HEK293 (cell line): ENCODE measurements around the gene DPH6.

ENCODE experiments used
- CTCF ChIA-PET: fragments of 350-600 bp; formaldehyde crosslinking; extraction: SDS; loops from one replicate; lab custom pipeline; 2021; ENCODE audit warnings: antibody characterized with exemption; lab: Yijun Ruan, JAX
- POLR2A ChIA-PET: fragments of 300-600 bp; formaldehyde crosslinking; extraction: SDS; loops from one replicate; lab custom pipeline; 2020; ENCODE audit warnings: antibody characterized with exemption, inconsistent platforms; lab: Yijun Ruan, JAX
- H3K27ac ChIP-seq: fragments of 200-500 bp; sonication (Bioruptor generic); 2 replicates; pipeline ENCODE4 v1.5.1; 2014; ENCODE audit warnings: low read depth, low read length, control low read depth, inconsistent platforms; ENCODE audit errors: extremely low read depth
- H3K36me3 ChIP-seq, 2 experiments: fragments of 200-500 bp in 1 of 2; sonication (Bioruptor generic) in 1 of 2; 1 replicate in 1 of 2; 2 replicates in 1 of 2; pipeline ENCODE4 v1.5.1; 2014 to 2017; ENCODE audit warnings: inconsistent platforms in 2 of 2, low read length in 2 of 2; ENCODE audit not compliant: control insufficient read depth in 2 of 2, insufficient read depth in 1 of 2
- H3K4me1 ChIP-seq: fragments of 200-500 bp; sonication (Bioruptor generic); 2 replicates; pipeline ENCODE4 v1.5.1; 2014; ENCODE audit warnings: mild to moderate bottlenecking, low read length, inconsistent platforms; ENCODE audit not compliant: control insufficient read depth, insufficient read depth
- H3K4me3 ChIP-seq: 2 replicates; pipeline ENCODE4 v1.5.1; 2011; ENCODE audit warnings: low read depth, mild to moderate bottlenecking, control low read depth, low read length, moderate library complexity
- H3K9me3 ChIP-seq: fragments of 200-500 bp; sonication (Bioruptor generic); 2 replicates; pipeline ENCODE4 v1.5.1; 2014; ENCODE audit warnings: low read depth, low read length, inconsistent platforms; ENCODE audit not compliant: control insufficient read depth, insufficient read depth
- BCL11B ChIP-seq: fragments of 450-650 bp; formaldehyde crosslinking; IDR thresholded peaks from 2 replicates; pipeline ENCODE4 v1.5.1; 2016; ENCODE audit warnings: low read depth, missing biosample characterization, missing genetic modification characterization
- FEZF1 ChIP-seq: fragments of 450-650 bp; formaldehyde crosslinking; IDR thresholded peaks from 2 replicates; pipeline ENCODE4 v1.5.1; 2016; ENCODE audit warnings: missing biosample characterization, missing genetic modification characterization
- GLI2 ChIP-seq: fragments of 450-650 bp; formaldehyde crosslinking; IDR thresholded peaks from 2 replicates; pipeline ENCODE4; 2017; ENCODE audit warnings: missing biosample characterization, missing genetic modification characterization, low read depth, borderline replicate concordance
- KLF9 ChIP-seq: fragments of 450-650 bp; formaldehyde crosslinking; IDR thresholded peaks from 2 replicates; pipeline ENCODE4 v1.5.1; 2016; ENCODE audit warnings: missing biosample characterization, missing genetic modification characterization, low read depth
- OSR2 ChIP-seq: fragments of 450-650 bp; formaldehyde crosslinking; IDR thresholded peaks from 2 replicates; pipeline ENCODE4 v1.5.1; 2016; ENCODE audit warnings: missing biosample characterization, missing genetic modification characterization
- RBAK ChIP-seq: fragments of 450-650 bp; formaldehyde crosslinking; IDR thresholded peaks from 2 replicates; pipeline ENCODE4 v1.5.1; 2016; ENCODE audit warnings: missing biosample characterization, missing genetic modification characterization
- SP2 ChIP-seq: fragments of 450-650 bp; formaldehyde crosslinking; IDR thresholded peaks from 2 replicates; pipeline ENCODE4 v1.5.1; 2016; ENCODE audit warnings: missing biosample characterization, missing genetic modification characterization
- ZBTB17 ChIP-seq: fragments of 450-650 bp; formaldehyde crosslinking; IDR thresholded peaks from 2 replicates; pipeline ENCODE4 v1.5.1; 2016; ENCODE audit warnings: missing biosample characterization, missing genetic modification characterization
- ZFP41 ChIP-seq: fragments of 450-650 bp; formaldehyde crosslinking; IDR thresholded peaks from 2 replicates; pipeline ENCODE4 v1.5.1; 2016; ENCODE audit warnings: missing biosample characterization, missing genetic modification characterization, borderline replicate concordance
- ZFP69B ChIP-seq: fragments of 450-650 bp; formaldehyde crosslinking; IDR thresholded peaks from 2 replicates; pipeline ENCODE4 v1.5.1; 2016; ENCODE audit warnings: missing biosample characterization, missing genetic modification characterization
- ZIC2 ChIP-seq: fragments of 450-650 bp; formaldehyde crosslinking; IDR thresholded peaks from 2 replicates; pipeline ENCODE4 v1.5.1; 2016; ENCODE audit warnings: missing biosample characterization, missing genetic modification characterization
- ZNF132 ChIP-seq: fragments of 450-650 bp; formaldehyde crosslinking; IDR thresholded peaks from 2 replicates; pipeline ENCODE4 v1.5.1; 2017; ENCODE audit warnings: missing biosample characterization, missing genetic modification characterization, borderline replicate concordance
- ZNF140 ChIP-seq: fragments of 450-650 bp; formaldehyde crosslinking; IDR thresholded peaks from 2 replicates; pipeline ENCODE4 v1.5.1; 2016; ENCODE audit warnings: missing biosample characterization, missing genetic modification characterization
- ZNF292 ChIP-seq: fragments of 450-650 bp; formaldehyde crosslinking; IDR thresholded peaks from 2 replicates; pipeline ENCODE4 v1.5.1; 2016; ENCODE audit warnings: low read depth, missing biosample characterization, missing genetic modification characterization, borderline replicate concordance
- ZNF335 ChIP-seq: fragments of 450-650 bp; formaldehyde crosslinking; conservative IDR thresholded peaks from 2 replicates; pipeline ENCODE4 v1.5.1; 2016; ENCODE audit warnings: missing biosample characterization, missing genetic modification characterization
- ZNF391 ChIP-seq: fragments of 450-650 bp; formaldehyde crosslinking; IDR thresholded peaks from 2 replicates; pipeline ENCODE4 v1.5.1; 2016; ENCODE audit warnings: low read depth, missing biosample characterization, missing genetic modification characterization, borderline replicate concordance
- ZNF416 ChIP-seq: fragments of 450-650 bp; formaldehyde crosslinking; IDR thresholded peaks from 2 replicates; pipeline ENCODE4 v1.5.1; 2016; ENCODE audit warnings: missing biosample characterization, missing genetic modification characterization
- ZNF510 ChIP-seq: fragments of 450-650 bp; formaldehyde crosslinking; IDR thresholded peaks from 2 replicates; pipeline ENCODE4 v1.5.1; 2018; ENCODE audit warnings: mild to moderate bottlenecking, missing genetic modification characterization, missing biosample characterization; ENCODE audit not compliant: insufficient replicate concordance
- ZNF544 ChIP-seq: fragments of 450-650 bp; formaldehyde crosslinking; IDR thresholded peaks from 2 replicates; pipeline ENCODE4 v1.5.0; 2017; ENCODE audit warnings: missing biosample characterization, missing genetic modification characterization
- ZNF548 ChIP-seq: fragments of 450-650 bp; formaldehyde crosslinking; IDR thresholded peaks from 2 replicates; pipeline ENCODE4 v1.5.1; 2016; ENCODE audit warnings: missing biosample characterization, missing genetic modification characterization
- ZNF549 ChIP-seq: fragments of 450-650 bp; IDR thresholded peaks from 2 replicates; pipeline ENCODE4 v1.5.1; 2018; ENCODE audit warnings: missing biosample characterization, missing genetic modification characterization, mild to moderate bottlenecking, inconsistent platforms, moderate library complexity
- ZNF558 ChIP-seq: fragments of 450-650 bp; formaldehyde crosslinking; IDR thresholded peaks from 2 replicates; pipeline ENCODE4 v1.5.1; 2016; ENCODE audit warnings: missing biosample characterization, missing genetic modification characterization
- ZNF561 ChIP-seq: fragments of 450-650 bp; IDR thresholded peaks from 2 replicates; pipeline ENCODE4 v1.5.1; 2018; ENCODE audit warnings: missing biosample characterization, missing genetic modification characterization, borderline replicate concordance
- ZNF677 ChIP-seq: fragments of 450-650 bp; IDR thresholded peaks from 2 replicates; pipeline ENCODE4 v1.5.0; 2018; ENCODE audit warnings: missing biosample characterization, mild to moderate bottlenecking, missing genetic modification characterization, moderate library complexity
- ZNF707 ChIP-seq: fragments of 450-650 bp; formaldehyde crosslinking; IDR thresholded peaks from 2 replicates; pipeline ENCODE4 v1.5.1; 2016; ENCODE audit warnings: missing biosample characterization, missing genetic modification characterization
- ZSCAN30 ChIP-seq: fragments of 450-650 bp; IDR thresholded peaks from 2 replicates; pipeline ENCODE4 v1.5.1; 2018; ENCODE audit warnings: missing biosample characterization, mild to moderate bottlenecking, missing genetic modification characterization, moderate library complexity
- TF ChIP-seq, protein P1 (sequence below): fragments of 450-650 bp; formaldehyde crosslinking; IDR thresholded peaks from 2 replicates; pipeline ENCODE4 v1.5.1; 2016; ENCODE audit warnings: missing biosample characterization, missing genetic modification characterization, low read depth
- TF ChIP-seq, protein P2 (sequence below): fragments of 450-650 bp; formaldehyde crosslinking; IDR thresholded peaks from 2 replicates; pipeline ENCODE4 v1.5.1; 2016; ENCODE audit warnings: missing biosample characterization, missing genetic modification characterization
- TF ChIP-seq, protein P3 (sequence below): fragments of 450-650 bp; formaldehyde crosslinking; IDR thresholded peaks from 2 replicates; pipeline ENCODE4 v1.5.1; 2016; ENCODE audit warnings: missing biosample characterization, missing genetic modification characterization
- TF ChIP-seq, protein P4 (sequence below): fragments of 450-650 bp; formaldehyde crosslinking; IDR thresholded peaks from 2 replicates; pipeline ENCODE4 v1.5.1; 2016; ENCODE audit warnings: missing biosample characterization, missing genetic modification characterization

Gene DPH6

DNA sequence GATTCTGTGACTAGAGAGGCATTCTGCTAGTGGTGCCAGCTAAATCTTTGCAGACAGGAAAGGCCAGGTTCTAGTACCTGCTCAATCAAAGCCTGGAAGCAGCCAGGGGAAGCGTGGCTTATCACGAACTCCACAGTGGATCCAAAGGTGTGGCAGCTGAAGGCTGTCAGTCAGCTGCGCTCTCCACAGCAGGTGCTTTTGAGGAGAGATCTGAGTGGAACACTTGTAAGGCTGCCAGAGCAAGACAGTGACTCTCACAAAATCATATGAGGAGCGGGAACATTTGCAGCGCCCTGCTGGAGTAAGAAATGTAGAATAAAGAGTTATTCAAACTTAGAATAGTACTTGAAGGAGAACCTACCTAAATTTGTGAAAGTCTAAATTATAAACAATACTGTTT, 5.0 kb upstream of the DPH6 start:
- CTCF ChIA-PET: interaction anchor here (0.6 kb wide), 1 partner anchor 242 kb away, joined by 3 read pairs; no protein-coding TSS in a partner anchor
- TF ChIP-seq FEZF1: no peak
- TF ChIP-seq KLF9 (tag by site-specific recombination): no peak
- no peak for TF ChIP-seq ZBTB17
- no peak for TF ChIP-seq ZNF548 (tag by site-specific recombination)
- no peak for TF ChIP-seq ZNF416 (tag by site-specific recombination)
- no peak for TF ChIP-seq ZNF391 (tag by site-specific recombination)
- TF ChIP-seq ZNF677 (tag by site-specific recombination): no peak
- no peak for TF ChIP-seq ZFP41
- TF ChIP-seq ZNF335 (tag by site-specific recombination): no peak
- TF ChIP-seq, protein P1, sequence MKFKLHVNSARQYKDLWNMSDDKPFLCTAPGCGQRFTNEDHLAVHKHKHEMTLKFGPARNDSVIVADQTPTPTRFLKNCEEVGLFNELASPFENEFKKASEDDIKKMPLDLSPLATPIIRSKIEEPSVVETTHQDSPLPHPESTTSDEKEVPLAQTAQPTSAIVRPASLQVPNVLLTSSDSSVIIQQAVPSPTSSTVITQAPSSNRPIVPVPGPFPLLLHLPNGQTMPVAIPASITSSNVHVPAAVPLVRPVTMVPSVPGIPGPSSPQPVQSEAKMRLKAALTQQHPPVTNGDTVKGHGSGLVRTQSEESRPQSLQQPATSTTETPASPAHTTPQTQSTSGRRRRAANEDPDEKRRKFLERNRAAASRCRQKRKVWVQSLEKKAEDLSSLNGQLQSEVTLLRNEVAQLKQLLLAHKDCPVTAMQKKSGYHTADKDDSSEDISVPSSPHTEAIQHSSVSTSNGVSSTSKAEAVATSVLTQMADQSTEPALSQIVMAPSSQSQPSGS (tag by site-specific recombination): no peak
- no peak for TF ChIP-seq ZNF558 (tag by site-specific recombination)
- TF ChIP-seq, protein P2, sequence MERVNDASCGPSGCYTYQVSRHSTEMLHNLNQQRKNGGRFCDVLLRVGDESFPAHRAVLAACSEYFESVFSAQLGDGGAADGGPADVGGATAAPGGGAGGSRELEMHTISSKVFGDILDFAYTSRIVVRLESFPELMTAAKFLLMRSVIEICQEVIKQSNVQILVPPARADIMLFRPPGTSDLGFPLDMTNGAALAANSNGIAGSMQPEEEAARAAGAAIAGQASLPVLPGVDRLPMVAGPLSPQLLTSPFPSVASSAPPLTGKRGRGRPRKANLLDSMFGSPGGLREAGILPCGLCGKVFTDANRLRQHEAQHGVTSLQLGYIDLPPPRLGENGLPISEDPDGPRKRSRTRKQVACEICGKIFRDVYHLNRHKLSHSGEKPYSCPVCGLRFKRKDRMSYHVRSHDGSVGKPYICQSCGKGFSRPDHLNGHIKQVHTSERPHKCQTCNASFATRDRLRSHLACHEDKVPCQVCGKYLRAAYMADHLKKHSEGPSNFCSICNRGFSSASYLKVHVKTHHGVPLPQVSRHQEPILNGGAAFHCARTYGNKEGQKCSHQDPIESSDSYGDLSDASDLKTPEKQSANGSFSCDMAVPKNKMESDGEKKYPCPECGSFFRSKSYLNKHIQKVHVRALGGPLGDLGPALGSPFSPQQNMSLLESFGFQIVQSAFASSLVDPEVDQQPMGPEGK: no peak

DNA sequence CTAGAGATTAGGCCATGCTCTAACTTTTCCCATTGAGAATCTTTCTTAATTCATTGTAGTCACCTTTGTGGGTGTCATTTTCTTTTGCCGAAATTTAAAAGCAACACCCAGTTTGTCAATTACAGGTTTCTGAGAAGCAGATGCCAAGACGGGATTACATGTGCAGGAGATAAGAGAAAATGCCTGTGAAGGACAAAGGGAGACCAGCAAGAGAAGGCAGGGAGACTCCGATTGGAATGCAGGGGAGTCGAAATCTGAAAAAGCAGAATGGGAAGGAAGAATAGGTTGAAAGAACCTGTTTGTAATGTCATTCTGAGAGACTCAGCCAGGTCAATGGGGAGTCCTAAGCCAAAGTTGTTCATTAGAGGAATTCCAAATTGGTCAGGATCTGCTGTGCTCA, 3.6 kb upstream of the DPH6 start:
- H3K4me3 ChIP-seq: no peak overlapping the region
- no peak overlapping the region for H3K27ac ChIP-seq
- no peak for TF ChIP-seq ZFP69B (tag by site-specific recombination)
- no peak for TF ChIP-seq ZNF510 (tag by site-specific recombination)
- TF ChIP-seq RBAK (tag by site-specific recombination): no peak
- no peak for TF ChIP-seq ZNF549
- no peak for TF ChIP-seq GLI2 (tag by site-specific recombination)
- TF ChIP-seq ZNF707: no peak
- no peak for TF ChIP-seq ZNF140
- TF ChIP-seq ZNF544 (tag by site-specific recombination): no peak
- TF ChIP-seq ZNF292 (tag by site-specific recombination): no peak
- TF ChIP-seq, protein P3, sequence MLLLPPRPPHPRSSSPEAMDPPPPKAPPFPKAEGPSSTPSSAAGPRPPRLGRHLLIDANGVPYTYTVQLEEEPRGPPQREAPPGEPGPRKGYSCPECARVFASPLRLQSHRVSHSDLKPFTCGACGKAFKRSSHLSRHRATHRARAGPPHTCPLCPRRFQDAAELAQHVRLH (tag by site-specific recombination): no peak
- no peak for TF ChIP-seq OSR2 (tag by site-specific recombination)
- no peak for TF ChIP-seq ZNF416 (tag by site-specific recombination)
- TF ChIP-seq, protein P2: no peak
- no peak for TF ChIP-seq BCL11B (tag by site-specific recombination)
- TF ChIP-seq ZSCAN30 (tag by site-specific recombination): no peak
- no peak for TF ChIP-seq ZNF561 (tag by site-specific recombination)
- no peak for TF ChIP-seq SP2 (tag by site-specific recombination)
- no peak for TF ChIP-seq ZNF132 (tag by site-specific recombination)
- no peak for TF ChIP-seq ZIC2 (tag by site-specific recombination)
- TF ChIP-seq, protein P4, sequence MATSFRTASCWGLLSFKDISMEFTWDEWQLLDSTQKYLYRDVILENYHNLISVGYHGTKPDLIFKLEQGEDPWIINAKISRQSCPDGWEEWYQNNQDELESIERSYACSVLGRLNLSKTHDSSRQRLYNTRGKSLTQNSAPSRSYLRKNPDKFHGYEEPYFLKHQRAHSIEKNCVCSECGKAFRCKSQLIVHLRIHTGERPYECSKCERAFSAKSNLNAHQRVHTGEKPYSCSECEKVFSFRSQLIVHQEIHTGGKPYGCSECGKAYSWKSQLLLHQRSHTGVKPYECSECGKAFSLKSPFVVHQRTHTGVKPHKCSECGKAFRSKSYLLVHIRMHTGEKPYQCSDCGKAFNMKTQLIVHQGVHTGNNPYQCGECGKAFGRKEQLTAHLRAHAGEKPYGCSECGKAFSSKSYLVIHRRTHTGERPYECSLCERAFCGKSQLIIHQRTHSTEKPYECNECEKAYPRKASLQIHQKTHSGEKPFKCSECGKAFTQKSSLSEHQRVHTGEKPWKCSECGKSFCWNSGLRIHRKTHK (tag by site-specific recombination): no peak
- H3K9me3 ChIP-seq: no peaks in the 10 kb centered on the region
- H3K36me3 ChIP-seq: no peaks in the 10 kb centered on the region
- ChIA-PET CTCF (no interaction called here), POLR2A (no interaction called here)
- H3K4me1 ChIP-seq: no peaks in the 10 kb centered on the region

More for the DNA sequence above, 5.0 kb upstream of the DPH6 start:
- H3K4me1 ChIP-seq: no peaks in the 10 kb centered on the region
- no peak overlapping the region for H3K4me3 ChIP-seq
- H3K9me3 ChIP-seq: no peaks in the 10 kb centered on the region
- POLR2A ChIA-PET: no interaction called here
- H3K36me3 ChIP-seq: no peaks in the 10 kb centered on the region
- H3K27ac ChIP-seq: no peak overlapping the region
